HepG2 (cell line): ENCODE data around the gene DUSP16. TPM values are rescaled to one million over a fixed set of nuclear protein-coding genes. Genes with fewer than 3 reads are reported as not detected.

Experiments used
- ATAC-seq: fragments of 200-7000 bp; cut with Tn5 transposase; 3 replicates; pipeline ENCODE4 v1.9.1; 2020; ENCODE audit warnings: mild to moderate bottlenecking, moderate library complexity
- BruUV-seq: library from RNA; stranded (reverse); fragments of 400-500 nt; replicated peaks from 2 replicates; lab custom pipeline; 2021; lab: Mats Ljungman, UMichigan
- CTCF ChIA-PET: fragments of 300-600 bp; formaldehyde crosslinking; extraction: SDS; loops from one replicate; lab custom pipeline; 2021; ENCODE audit warnings: low total read pairs, inconsistent platforms, low intra/inter-chr PET ratio; lab: Yijun Ruan, JAX
- POLR2A ChIA-PET: fragments of 350-600 bp; sonication (Branson Sonifier 250); formaldehyde crosslinking; loops from one replicate; lab custom pipeline; 2020; ENCODE audit warnings: antibody characterized with exemption, inconsistent platforms; lab: Yijun Ruan, JAX
- DNase-seq: peaks from one replicate; pipeline ENCODE4 v3.0.0-alpha.2; 2015; ENCODE audit warnings: low spot score
- FAIRE-seq: peaks from 3 replicates; lab custom pipeline; 2011; peaks lifted over from hg19 to GRCh38; lab: Jason Lieb, UNC
- H2AFZ ChIP-seq: one replicate; pipeline ENCODE4 v1.6.1; 2011; ENCODE audit warnings: low read length, inconsistent platforms
- H3K27ac ChIP-seq: fragments of 300-600 bp; 3 replicates; pipeline ENCODE4 v1.8.0; 2011; ENCODE audit warnings: mixed run types, mild to moderate bottlenecking, mixed read lengths, low read length, inconsistent platforms; ENCODE audit not compliant: insufficient read depth; ENCODE audit errors: extremely low read length
- H3K27me3 ChIP-seq, 2 experiments: fragments of 200-600 bp in 1 of 2; 2 replicates in 1 of 2; 3 replicates in 1 of 2; pipeline versions ENCODE4 v1.6.0 to v1.8.0; 2011; ENCODE audit warnings: low read length in 2 of 2, mild to moderate bottlenecking in 2 of 2, moderate library complexity in 2 of 2, inconsistent platforms in 1 of 2; ENCODE audit not compliant: insufficient read depth in 2 of 2, control insufficient read depth in 1 of 2
- H3K36me3 ChIP-seq, 2 experiments: fragments of 200-600 bp in 1 of 2; replicated peaks in 1 of 2; 2 replicates in 1 of 2; 3 replicates in 1 of 2; pipeline versions ENCODE4 v1.5.1 to v1.8.0; 2011; ENCODE audit warnings: low read length in 2 of 2, inconsistent platforms in 1 of 2; ENCODE audit not compliant: insufficient read depth in 2 of 2, control insufficient read depth in 1 of 2
- H3K4me1 ChIP-seq: 2 replicates; pipeline ENCODE4 v1.5.1; 2012; ENCODE audit warnings: low read length, inconsistent platforms; ENCODE audit not compliant: insufficient read depth
- H3K4me2 ChIP-seq: 2 replicates; pipeline ENCODE4 v1.6.0; 2011; ENCODE audit warnings: low read depth, low read length, inconsistent platforms
- H3K4me3 ChIP-seq, 3 experiments: fragments of 200-600 bp in 1 of 3; sonication (generic), shearing (Covaris generic) in 1 of 3; replicated peaks in 1 of 3; 2 replicates each; pipeline ENCODE4 v1.5.1; 2011 to 2016; ENCODE audit warnings: low read length in 3 of 3, inconsistent platforms in 2 of 3, low read depth in 2 of 3, mild to moderate bottlenecking in 2 of 3, control low read depth in 1 of 3, mixed read lengths in 1 of 3; ENCODE audit not compliant: insufficient read depth in 1 of 3
- H3K79me2 ChIP-seq: one replicate; pipeline ENCODE4 v1.6.1; 2011; ENCODE audit warnings: low read length, inconsistent platforms; ENCODE audit not compliant: insufficient read depth
- H3K9ac ChIP-seq: 2 replicates; pipeline ENCODE4 v1.6.0; 2011; ENCODE audit warnings: mild to moderate bottlenecking, low read depth, low read length, inconsistent platforms; ENCODE audit not compliant: insufficient read depth
- H3K9me3 ChIP-seq: 2 replicates; pipeline ENCODE4 v1.5.1; 2012; ENCODE audit warnings: mild to moderate bottlenecking, low read length
- H4K20me1 ChIP-seq: 2 replicates; pipeline ENCODE4 v1.6.0; 2011; ENCODE audit warnings: inconsistent platforms, mild to moderate bottlenecking, low read length, moderate library complexity; ENCODE audit not compliant: insufficient read depth
- HDAC1 ChIP-seq: sonication (generic); formaldehyde crosslinking; IDR thresholded peaks from 2 replicates; pipeline ENCODE4 v1.5.1; 2020; ENCODE audit warnings: mild to moderate bottlenecking, missing genetic modification reagents
- HOXA5 ChIP-seq: sonication (generic); formaldehyde crosslinking; IDR thresholded peaks from 2 replicates; pipeline ENCODE4 v1.4.0; 2020; ENCODE audit warnings: missing genetic modification reagents
- MAZ ChIP-seq, 2 experiments: sonication (generic) in 1 of 2; formaldehyde crosslinking in 1 of 2; IDR thresholded peaks; 2 replicates each; pipeline versions ENCODE4 v1.5.0 to v1.6.1; 2012 to 2020; ENCODE audit warnings: low read depth in 2 of 2, mild to moderate bottlenecking in 2 of 2, borderline replicate concordance in 1 of 2, improper control_type of control experiment in 1 of 2, low read length in 1 of 2, missing genetic modification reagents in 1 of 2, moderate library complexity in 1 of 2
- MTA1 ChIP-seq: sonication (generic); formaldehyde crosslinking; IDR thresholded peaks from 2 replicates; pipeline ENCODE4 v1.4.0; 2020; ENCODE audit warnings: missing genetic modification reagents, mild to moderate bottlenecking, borderline replicate concordance
- POLR2A ChIP-seq, 2 experiments: IDR thresholded peaks; 2 replicates each; pipeline ENCODE4 v1.6.1; 2011; ENCODE audit warnings: low read depth in 2 of 2, low read length in 2 of 2, mild to moderate bottlenecking in 1 of 2, moderate library complexity in 1 of 2; ENCODE audit not compliant: insufficient read depth in 1 of 2
- RFX3 ChIP-seq: IDR thresholded peaks from 2 replicates; pipeline ENCODE4 v1.6.1; 2016; ENCODE audit warnings: missing biosample characterization, missing genetic modification reagents
- RFX5 ChIP-seq: IDR thresholded peaks from 2 replicates; pipeline ENCODE4 v1.6.1; 2011; ENCODE audit warnings: low read depth, low read length, improper control_type of control experiment
- TOE1 ChIP-seq: sonication (generic); formaldehyde crosslinking; IDR thresholded peaks from 2 replicates; pipeline ENCODE4 v1.4.0; 2020; ENCODE audit warnings: mild to moderate bottlenecking, missing genetic modification reagents
- ZNF274 ChIP-seq: sonication (generic); formaldehyde crosslinking; IDR thresholded peaks from 2 replicates; pipeline ENCODE4 v1.5.1; 2020; ENCODE audit warnings: mild to moderate bottlenecking, missing genetic modification reagents
- ZNF644 ChIP-seq: IDR thresholded peaks from 2 replicates; pipeline ENCODE4 v1.6.1; 2016; ENCODE audit warnings: low read depth
- WGBS: methylation state at CpG from one replicate; pipeline ENCODE4 v1.1.6; 2017; ENCODE audit warnings: low lambda C conversion rate; 5-methylcytosine and 5-hydroxymethylcytosine counted together
- in situ Hi-C: cut with HindIII; loops from 2 replicates; pipeline ENCODE4 v1.10.0; 2017; ENCODE audit warnings: low pct_unique_long_range_greater_than_20kb; ENCODE audit not compliant: extremely low pct_ligation_motif_present
- intact Hi-C: fragments of 100-400 bp; cut with micrococcal nuclease; formaldehyde crosslinking; loops from one replicate; pipeline ENCODE4 v1.10.0; 2022; ENCODE audit not compliant: unreplicated experiment
- polyA plus RNA-seq, 8 experiments: library from polyadenylated mRNA; depleted of rRNA in 3 of 8; stranded (reverse) in 7 of 8; unstranded in 1 of 8; fragments of >200 nt; fragmentation: Illumina TruSeq in 4 of 8; extraction: Trizol in 4 of 8; gene quantifications; 2 replicates each; pipeline versions ENCODE4 v1.2.1 to v1.2.3, GENCODE V29; 2011 to 2016; ENCODE audit warnings: low read depth in 4 of 8, missing spikeins in 1 of 8, mixed read lengths in 1 of 8; ENCODE audit not compliant: insufficient read depth in 1 of 8
- total RNA-seq, 5 experiments: library from RNA; depleted of rRNA; stranded (reverse); fragments of >200 nt; fragmentation: Illumina TruSeq; extraction: Trizol; gene quantifications; 2 replicates each; pipeline ENCODE4 v1.2.3, GENCODE V29; 2016; ENCODE audit warnings: low read depth in 1 of 5
- TF ChIP-seq, protein P1 (sequence below): IDR thresholded peaks from 2 replicates; pipeline ENCODE4 v1.6.1; 2016
- TF ChIP-seq, protein P2 (sequence below), 2 experiments: fragments of 450-650 bp in 1 of 2; sonication (generic) in 1 of 2; formaldehyde crosslinking in 1 of 2; IDR thresholded peaks; 2 replicates each; pipeline versions ENCODE4 v1.6.1 to v1.8.0; 2016 to 2022; ENCODE audit warnings: antibody characterized with exemption in 1 of 2, mild to moderate bottlenecking in 1 of 2, missing genetic modification reagents in 1 of 2

DUSP16 gene
- total and polyA plus RNA-seq, 2 of the 13 experiments (the other 11 are each of a cell fraction or from before 2014, with no cell fraction given): 45.7 to 46.6 TPM

DNA sequence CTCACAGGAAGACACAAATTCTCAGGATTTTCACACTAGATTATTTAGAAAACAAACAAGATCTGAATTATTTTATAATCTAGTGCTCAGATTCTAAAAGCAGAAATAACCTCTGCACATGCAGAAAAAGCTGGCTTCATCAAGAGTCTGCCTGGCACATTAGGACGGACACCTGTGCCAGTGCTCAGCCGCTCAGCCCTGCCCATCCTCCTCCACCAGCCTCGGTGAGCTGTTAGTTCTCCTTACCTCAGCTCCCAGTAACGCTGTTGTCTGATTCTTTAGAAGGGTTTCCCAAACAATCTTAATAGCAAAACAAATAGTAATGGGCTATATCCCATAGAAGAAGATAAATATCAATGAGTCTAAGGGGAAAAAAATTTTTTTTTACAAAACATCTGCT lies 27.7 kb downstream of the DUSP16 start:
- intact Hi-C loops: no loop called here
- in situ Hi-C loops: no loop called here
- Histone ChIP-seq H3K9ac (no peak overlapping the region), H4K20me1 (peaks cover 20% of the 10 kb centered on the region), H3K9me3 (no peaks in the 10 kb centered on the region), H3K79me2 (peaks cover 83% of the 10 kb centered on the region), H2AFZ (no peak overlapping the region), H3K27me3 (no peaks in the 10 kb centered on the region), H3K4me3 (no peak overlapping the region)
- no peak for ATAC-seq
- FAIRE-seq: no peak
- no TSS peak for BruUV-seq
- TF ChIP-seq HDAC1 (no peak), ZNF274 (CRISPR knock-in tag) (no peak), MAZ (IDR thresholded peaks at IDR 0.05; ENCODE audit: borderline replicate concordance, low read depth, low read length) (no peak), MAZ (CRISPR knock-in tag; IDR thresholded peaks at IDR 0.05; ENCODE audit: low read depth) (no peak), RFX3 (no peak), HOXA5 (CRISPR knock-in tag) (no peak), MTA1 (no peak), TOE1 (CRISPR knock-in tag) (no peak), RFX5 (no peak), POLR2A (IDR thresholded peaks at IDR 0.05; ENCODE audit: insufficient read depth in 1 of 2, low read depth in 2 of 2, low read length in 2 of 2) (no peak), ZNF644 (CRISPR knock-in tag) (no peak)
- TF ChIP-seq, protein P1, sequence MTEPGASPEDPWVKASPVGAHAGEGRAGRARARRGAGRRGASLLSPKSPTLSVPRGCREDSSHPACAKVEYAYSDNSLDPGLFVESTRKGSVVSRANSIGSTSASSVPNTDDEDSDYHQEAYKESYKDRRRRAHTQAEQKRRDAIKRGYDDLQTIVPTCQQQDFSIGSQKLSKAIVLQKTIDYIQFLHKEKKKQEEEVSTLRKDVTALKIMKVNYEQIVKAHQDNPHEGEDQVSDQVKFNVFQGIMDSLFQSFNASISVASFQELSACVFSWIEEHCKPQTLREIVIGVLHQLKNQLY (CRISPR knock-in tag): no peak
- TF ChIP-seq, protein P2, sequence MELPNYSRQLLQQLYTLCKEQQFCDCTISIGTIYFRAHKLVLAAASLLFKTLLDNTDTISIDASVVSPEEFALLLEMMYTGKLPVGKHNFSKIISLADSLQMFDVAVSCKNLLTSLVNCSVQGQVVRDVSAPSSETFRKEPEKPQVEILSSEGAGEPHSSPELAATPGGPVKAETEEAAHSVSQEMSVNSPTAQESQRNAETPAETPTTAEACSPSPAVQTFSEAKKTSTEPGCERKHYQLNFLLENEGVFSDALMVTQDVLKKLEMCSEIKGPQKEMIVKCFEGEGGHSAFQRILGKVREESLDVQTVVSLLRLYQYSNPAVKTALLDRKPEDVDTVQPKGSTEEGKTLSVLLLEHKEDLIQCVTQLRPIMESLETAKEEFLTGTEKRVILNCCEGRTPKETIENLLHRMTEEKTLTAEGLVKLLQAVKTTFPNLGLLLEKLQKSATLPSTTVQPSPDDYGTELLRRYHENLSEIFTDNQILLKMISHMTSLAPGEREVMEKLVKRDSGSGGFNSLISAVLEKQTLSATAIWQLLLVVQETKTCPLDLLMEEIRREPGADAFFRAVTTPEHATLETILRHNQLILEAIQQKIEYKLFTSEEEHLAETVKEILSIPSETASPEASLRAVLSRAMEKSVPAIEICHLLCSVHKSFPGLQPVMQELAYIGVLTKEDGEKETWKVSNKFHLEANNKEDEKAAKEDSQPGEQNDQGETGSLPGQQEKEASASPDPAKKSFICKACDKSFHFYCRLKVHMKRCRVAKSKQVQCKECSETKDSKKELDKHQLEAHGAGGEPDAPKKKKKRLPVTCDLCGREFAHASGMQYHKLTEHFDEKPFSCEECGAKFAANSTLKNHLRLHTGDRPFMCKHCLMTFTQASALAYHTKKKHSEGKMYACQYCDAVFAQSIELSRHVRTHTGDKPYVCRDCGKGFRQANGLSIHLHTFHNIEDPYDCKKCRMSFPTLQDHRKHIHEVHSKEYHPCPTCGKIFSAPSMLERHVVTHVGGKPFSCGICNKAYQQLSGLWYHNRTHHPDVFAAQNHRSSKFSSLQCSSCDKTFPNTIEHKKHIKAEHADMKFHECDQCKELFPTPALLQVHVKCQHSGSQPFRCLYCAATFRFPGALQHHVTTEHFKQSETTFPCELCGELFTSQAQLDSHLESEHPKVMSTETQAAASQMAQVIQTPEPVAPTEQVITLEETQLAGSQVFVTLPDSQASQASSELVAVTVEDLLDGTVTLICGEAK (IDR thresholded peaks at IDR 0.05): no peak
- TF ChIP-seq, protein P2 (CRISPR knock-in tag; IDR thresholded peaks at IDR 0.05): no peak
- TF ChIP-seq, all 625 proteins: peak for 0
- CTCF ChIA-PET: no interaction called here
- Histone ChIP-seq H3K4me2 (no peak overlapping the region), H3K36me3 (peaks cover 2 to 8% of the 10 kb centered on the region in 2 experiments; a peak in 4 of 5 replicates), H3K4me1 (peaks cover 63% of the 10 kb centered on the region), H3K27ac (no peak overlapping the region)
- no peak for DNase-seq
- POLR2A ChIA-PET: no interaction called here
- 87% methylated on average over 4 of the region's 4 CpGs for WGBS
